CD8-positive, alpha-beta memory T cell (primary cell): ENCODE results near the gene ACOT13. TPM values are rescaled to one million over a fixed set of nuclear protein-coding genes. Genes with fewer than 3 reads are reported as not detected.
A peak's percentile ranks its signal among the peaks of the same experiment; 100 is the strongest.
"Not testable (repeated sequence)": the region's sequence is repeated elsewhere in the genome, so short reads cannot be mapped to it uniquely, and the experiment has no call there.

Experiments
- CTCF ChIA-PET: fragments of 350-600 bp; sonication (Branson Sonifier 250); formaldehyde crosslinking; loops from one replicate; lab custom pipeline; 2021; ENCODE audit warnings: antibody characterized with exemption; lab: Charles Lee
- POLR2A ChIA-PET: fragments of 350-600 bp; sonication (Branson Sonifier 250); formaldehyde crosslinking; loops from one replicate; lab custom pipeline; 2021; ENCODE audit warnings: antibody characterized with exemption; lab: Charles Lee
- DNase-seq, 5 donors: peaks; one replicate each; pipeline versions ENCODE4 v3.0.0 to v3.0.0-alpha.2; 2020 to 2022; ENCODE audit warnings: mixed read lengths in 1 of 5
- H3K27ac ChIP-seq: one replicate; pipeline ENCODE4 v1.7.0; 2013; ENCODE audit warnings: low read depth, mild to moderate bottlenecking, low read length, moderate library complexity
- H3K27me3 ChIP-seq: 2 replicates; pipeline ENCODE4 v1.7.0; 2013; ENCODE audit warnings: low read length, mild to moderate bottlenecking; ENCODE audit not compliant: insufficient read depth, poor library complexity, severe bottlenecking
- H3K36me3 ChIP-seq: 2 replicates; pipeline ENCODE4 v1.7.0; 2013; ENCODE audit warnings: mild to moderate bottlenecking, low read length, moderate library complexity; ENCODE audit not compliant: insufficient read depth
- H3K4me1 ChIP-seq: 2 replicates; pipeline ENCODE4 v1.7.0; 2013; ENCODE audit warnings: mild to moderate bottlenecking, low read length, moderate library complexity; ENCODE audit not compliant: insufficient read depth
- H3K4me3 ChIP-seq: 2 replicates; pipeline ENCODE4 v1.7.0; 2013; ENCODE audit warnings: mild to moderate bottlenecking, low read length
- H3K9me3 ChIP-seq: 2 replicates; pipeline ENCODE4 v1.7.0; 2013; ENCODE audit warnings: mild to moderate bottlenecking, low read length
- H3K27ac Mint-ChIP-seq, 8 donors: one replicate each; pipeline ENCODE4 v1.8.0; 2020 to 2021; ENCODE audit warnings: mixed read lengths in 8 of 8, mild to moderate bottlenecking in 6 of 8, inconsistent platforms in 3 of 8, moderate library complexity in 3 of 8
- H3K27me3 Mint-ChIP-seq, 2 donors: one replicate each; pipeline ENCODE4 v1.8.0; 2020 to 2021; ENCODE audit warnings: mixed read lengths in 2 of 2, mild to moderate bottlenecking in 1 of 2, moderate library complexity in 1 of 2
- H3K36me3 Mint-ChIP-seq, 3 donors: one replicate each; pipeline ENCODE4 v1.8.0; 2020 to 2021; ENCODE audit warnings: mixed read lengths in 3 of 3, inconsistent platforms in 1 of 3, mild to moderate bottlenecking in 1 of 3
- H3K4me1 Mint-ChIP-seq, 3 donors: one replicate each; pipeline ENCODE4 v1.8.0; 2020 to 2021; ENCODE audit warnings: mixed read lengths in 3 of 3, inconsistent platforms in 1 of 3, mild to moderate bottlenecking in 1 of 3
- H3K4me3 Mint-ChIP-seq, 7 donors: one replicate each; pipeline ENCODE4 v1.8.0; 2020 to 2021; ENCODE audit warnings: mixed read lengths in 7 of 7, mild to moderate bottlenecking in 6 of 7, moderate library complexity in 4 of 7, inconsistent platforms in 2 of 7
- H3K9me3 Mint-ChIP-seq, 5 donors: one replicate each; pipeline ENCODE4 v1.8.0; 2020 to 2022; ENCODE audit warnings: mixed read lengths in 5 of 5, mild to moderate bottlenecking in 3 of 5, moderate library complexity in 2 of 5, inconsistent platforms in 1 of 5
- polyA plus RNA-seq: library from polyadenylated mRNA; unstranded; fragments of 300-500 nt; fragmentation: Illumina TruSeq; gene quantifications from one replicate; pipeline ENCODE4 v1.2.3, GENCODE V29; 2021
- total RNA-seq, 2 experiments: library from RNA; stranded (reverse); gene quantifications; one replicate each; pipeline ENCODE4 v1.2.3, GENCODE V29; 2021

The ACOT13 gene
- total and polyA plus RNA-seq, 3 experiments from 2014 or later, result 17.0 to 25.3 (median 19.6) TPM

DNA sequence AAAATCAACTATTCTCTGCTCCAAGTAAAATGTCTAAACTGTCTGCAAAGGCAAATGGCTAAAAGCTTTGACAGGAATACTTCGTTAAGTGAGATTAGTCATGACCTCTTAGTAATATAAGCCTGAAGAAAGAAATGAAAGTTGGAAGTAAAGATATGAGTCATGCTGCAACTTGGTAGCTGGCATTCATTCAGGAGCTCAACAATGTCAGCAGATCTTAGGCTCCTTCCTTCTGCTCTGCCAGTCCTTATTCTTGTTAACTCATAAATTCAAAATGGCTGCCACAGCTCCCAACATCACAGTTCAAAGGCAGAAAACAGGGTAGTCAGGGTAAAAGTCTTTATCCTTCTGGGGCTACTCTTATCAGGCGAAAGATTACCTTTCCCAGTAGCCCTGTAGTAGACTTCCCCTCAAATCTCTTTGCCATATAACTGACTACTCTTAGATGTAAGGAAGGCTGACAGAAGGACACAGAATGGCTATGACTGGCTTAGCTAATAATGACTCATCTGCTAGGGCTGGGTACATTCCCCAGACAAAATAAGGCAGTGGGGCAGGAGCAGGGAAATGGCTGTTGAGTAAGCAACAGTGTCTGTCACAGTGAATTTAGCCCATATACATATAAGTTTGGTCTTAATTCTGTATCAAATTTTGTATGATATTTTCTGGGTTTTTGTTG is 76.5 kb downstream of the ACOT13 start:
- ChIA-PET POLR2A (no interaction called here), CTCF (interaction anchor here (0.9 to 1.2 kb wide), 2 partner anchors 17 to 24 kb away, joined by 3 read pairs; no protein-coding TSS in a partner anchor)
- Histone ChIP-seq H3K27ac (no peak overlapping the region), H3K4me1 (no peaks in the 10 kb centered on the region), H3K9me3 (no peaks in the 10 kb centered on the region), H3K36me3 (no peaks in the 10 kb centered on the region), H3K4me3 (no peak overlapping the region), H3K27me3 (no peaks in the 10 kb centered on the region)
- no peak overlapping the region for H3K27ac Mint-ChIP-seq
- no peak for DNase-seq
- no peaks in the 10 kb centered on the region for H3K36me3 Mint-ChIP-seq
- no peak overlapping the region for H3K4me3 Mint-ChIP-seq
- H3K9me3 Mint-ChIP-seq, result no peaks in the 10 kb centered on the region
- H3K4me1 Mint-ChIP-seq, result no peaks in the 10 kb centered on the region
- peaks cover 0 to 3% of the 10 kb centered on the region in 2 donors for H3K27me3 Mint-ChIP-seq

DNA sequence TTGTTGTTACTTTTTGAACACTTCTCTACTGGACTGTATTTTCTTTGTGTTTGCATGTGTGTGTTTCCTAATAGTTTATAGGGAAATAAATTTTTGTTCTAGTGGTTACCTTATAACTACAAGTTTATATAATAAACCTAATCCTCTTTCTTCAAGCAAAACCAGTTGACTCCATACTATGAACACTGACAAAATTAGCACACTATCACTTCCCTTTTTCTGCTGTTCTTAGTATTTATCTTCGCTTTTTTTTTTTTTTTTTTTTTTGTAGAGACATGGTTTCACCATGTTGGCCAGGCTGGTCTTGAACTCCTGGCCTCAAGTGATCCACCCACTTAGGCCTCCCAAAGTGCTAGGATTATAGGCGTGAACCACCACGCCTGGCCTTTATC is 77.1 kb downstream of the ACOT13 start:
- Mint-ChIP-seq H3K4me1 (no peaks in the 10 kb centered on the region), H3K9me3 (no peaks in the 10 kb centered on the region), H3K4me3 (no peak overlapping the region), H3K27me3 (peaks cover 0 to 6% of the 10 kb centered on the region in 2 donors), H3K36me3 (no peaks in the 10 kb centered on the region), H3K27ac (no peak overlapping the region)
- H3K27ac ChIP-seq, result no peak overlapping the region
- no peaks in the 10 kb centered on the region for H3K4me1 ChIP-seq
- no peak overlapping the region for H3K4me3 ChIP-seq
- no peak for DNase-seq
- ChIA-PET POLR2A (no interaction called here), CTCF (no interaction called here)
- no peaks in the 10 kb centered on the region for H3K36me3 ChIP-seq
- no peaks in the 10 kb centered on the region for H3K27me3 ChIP-seq
- no peaks in the 10 kb centered on the region for H3K9me3 ChIP-seq

DNA sequence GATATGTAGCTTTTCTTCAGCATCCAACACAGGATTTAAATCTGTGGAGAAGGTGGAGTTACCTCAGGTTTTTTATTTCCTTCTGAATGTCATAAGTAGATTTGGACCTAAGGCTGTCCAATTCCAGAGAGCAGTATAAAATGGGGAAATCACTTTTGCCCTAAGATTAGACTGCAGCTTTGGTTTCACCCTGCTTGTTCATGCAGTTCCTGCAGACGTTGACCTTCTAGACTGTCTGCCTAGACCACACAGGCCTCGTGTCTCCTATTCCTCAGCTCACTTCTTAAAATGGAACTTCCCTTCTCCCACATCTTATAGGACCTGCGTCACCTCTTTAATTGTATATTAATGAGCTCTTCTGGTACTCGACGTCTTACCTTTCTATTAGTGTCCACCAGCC is 78.0 kb downstream of the ACOT13 start:
- Histone ChIP-seq H3K27me3 (no peaks in the 10 kb centered on the region), H3K4me3 (no peak overlapping the region), H3K4me1 (no peaks in the 10 kb centered on the region), H3K36me3 (no peaks in the 10 kb centered on the region), H3K9me3 (no peaks in the 10 kb centered on the region), H3K27ac (no peak overlapping the region)
- H3K27ac Mint-ChIP-seq, result no peak overlapping the region
- no peaks in the 10 kb centered on the region for H3K4me1 Mint-ChIP-seq
- H3K9me3 Mint-ChIP-seq, result no peaks in the 10 kb centered on the region
- no peak overlapping the region for H3K4me3 Mint-ChIP-seq
- ChIA-PET CTCF (no interaction called here), POLR2A (no interaction called here)
- no peak for DNase-seq
- H3K36me3 Mint-ChIP-seq, result no peaks in the 10 kb centered on the region
- peaks cover 0 to 8% of the 10 kb centered on the region in 2 donors for H3K27me3 Mint-ChIP-seq

DNA sequence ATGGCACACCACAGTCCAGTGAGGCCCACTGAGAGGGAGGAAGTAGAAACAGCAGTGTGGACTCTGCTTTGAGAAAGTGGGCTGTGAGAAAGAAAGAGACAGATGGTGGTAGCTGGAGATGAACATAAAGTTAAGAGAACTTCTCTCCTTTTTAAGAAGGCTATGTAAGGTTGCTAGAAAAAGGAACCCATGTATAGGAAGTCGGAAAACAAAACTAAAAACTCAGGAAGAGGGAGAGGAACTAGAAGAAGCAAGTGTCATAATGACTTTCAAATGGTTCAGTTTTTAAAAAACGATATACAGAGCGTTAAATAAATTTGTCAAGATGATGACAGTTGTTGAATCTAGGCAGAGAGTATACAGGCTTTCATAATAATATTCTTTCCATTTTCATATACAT is 82.4 kb downstream of the ACOT13 start:
- no peaks in the 10 kb centered on the region for H3K4me1 ChIP-seq
- H3K9me3 Mint-ChIP-seq, result peaks cover 0 to 3% (median 0%) of the 10 kb centered on the region in 5 donors
- peaks cover 0 to 11% of the 10 kb centered on the region in 2 donors for H3K27me3 Mint-ChIP-seq
- no peak overlapping the region for H3K27ac ChIP-seq
- H3K9me3 ChIP-seq, result no peaks in the 10 kb centered on the region
- H3K4me1 Mint-ChIP-seq, result no peaks in the 10 kb centered on the region
- no peak overlapping the region for H3K4me3 ChIP-seq
- no peaks in the 10 kb centered on the region for H3K36me3 ChIP-seq
- H3K4me3 Mint-ChIP-seq, result no peak overlapping the region
- ChIA-PET CTCF (interaction anchor here (0.7 kb wide), 1 partner anchor 425 kb away, joined by 3 read pairs; no protein-coding TSS in a partner anchor), POLR2A (no interaction called here)
- no peak for DNase-seq
- peaks cover 0 to 7% (median 0%) of the 10 kb centered on the region in 3 donors for H3K36me3 Mint-ChIP-seq
- H3K27me3 ChIP-seq, result no peaks in the 10 kb centered on the region
- no peak overlapping the region for H3K27ac Mint-ChIP-seq

DNA sequence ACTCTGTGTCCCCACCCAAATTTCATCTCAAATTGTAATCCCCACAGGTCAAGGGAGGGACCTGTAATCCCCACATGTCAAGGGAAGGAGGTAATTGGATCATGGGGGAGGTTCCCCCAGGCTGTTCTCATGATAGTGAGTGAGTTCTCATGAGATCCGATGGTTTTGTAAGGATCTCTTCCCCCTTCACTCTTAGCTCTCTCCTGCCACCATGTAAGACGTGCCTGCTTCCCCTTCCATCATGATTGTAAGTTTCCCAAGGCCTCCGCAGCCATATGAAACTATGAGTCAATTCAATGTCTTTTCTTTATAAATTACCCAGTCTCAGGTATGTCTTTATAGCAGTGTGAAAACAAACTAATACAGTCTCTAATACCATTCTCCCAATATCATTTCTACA is 84.0 kb downstream of the ACOT13 start:
- H3K27ac Mint-ChIP-seq, H3K4me1 ChIP-seq, H3K4me1 Mint-ChIP-seq, H3K4me3 ChIP-seq, POLR2A ChIA-PET, CTCF ChIA-PET, DNase-seq, H3K36me3 Mint-ChIP-seq, H3K27ac ChIP-seq, H3K9me3 Mint-ChIP-seq, H3K9me3 ChIP-seq, H3K4me3 Mint-ChIP-seq, H3K36me3 ChIP-seq, H3K27me3 ChIP-seq: not testable (repeated sequence)
- H3K27me3 Mint-ChIP-seq, result peaks cover 0 to 11% of the 10 kb centered on the region in 2 donors

DNA sequence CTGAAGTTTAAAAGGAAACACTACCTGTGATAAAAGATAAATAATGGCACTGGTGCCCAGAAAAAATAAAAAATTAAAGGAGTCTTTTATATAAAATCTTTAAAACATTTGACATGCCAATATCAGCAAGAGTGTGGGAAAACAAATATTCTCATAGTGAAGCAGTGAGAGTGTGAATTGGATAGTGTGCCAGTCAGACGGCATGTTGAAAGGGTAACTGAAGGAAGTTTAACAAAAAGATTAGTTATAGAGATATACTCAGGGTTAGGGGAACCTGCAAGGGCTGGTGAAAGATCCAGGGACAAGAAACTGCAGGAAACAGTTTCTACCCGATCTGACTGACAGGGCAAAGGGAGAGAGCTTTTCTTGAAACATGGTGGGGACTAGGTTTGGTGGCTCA is 85.6 kb downstream of the ACOT13 start:
- no peaks in the 10 kb centered on the region for H3K36me3 ChIP-seq
- Mint-ChIP-seq H3K27me3 (peaks cover 0 to 11% of the 10 kb centered on the region in 2 donors), H3K4me1 (no peaks in the 10 kb centered on the region), H3K9me3 (peaks cover 0 to 4% (median 0%) of the 10 kb centered on the region in 5 donors), H3K27ac (peak overlapping the region in 2 of 8 donors; percentile 3 to 83), H3K4me3 (no peak overlapping the region), H3K36me3 (peaks cover 0 to 8% (median 0%) of the 10 kb centered on the region in 3 donors)
- no peaks in the 10 kb centered on the region for H3K4me1 ChIP-seq
- H3K9me3 ChIP-seq, result no peaks in the 10 kb centered on the region
- H3K27ac ChIP-seq, result no peak overlapping the region
- ChIA-PET CTCF (no interaction called here), POLR2A (no interaction called here)
- DNase-seq, result no peak
- H3K27me3 ChIP-seq, result no peaks in the 10 kb centered on the region
- no peak overlapping the region for H3K4me3 ChIP-seq

DNA sequence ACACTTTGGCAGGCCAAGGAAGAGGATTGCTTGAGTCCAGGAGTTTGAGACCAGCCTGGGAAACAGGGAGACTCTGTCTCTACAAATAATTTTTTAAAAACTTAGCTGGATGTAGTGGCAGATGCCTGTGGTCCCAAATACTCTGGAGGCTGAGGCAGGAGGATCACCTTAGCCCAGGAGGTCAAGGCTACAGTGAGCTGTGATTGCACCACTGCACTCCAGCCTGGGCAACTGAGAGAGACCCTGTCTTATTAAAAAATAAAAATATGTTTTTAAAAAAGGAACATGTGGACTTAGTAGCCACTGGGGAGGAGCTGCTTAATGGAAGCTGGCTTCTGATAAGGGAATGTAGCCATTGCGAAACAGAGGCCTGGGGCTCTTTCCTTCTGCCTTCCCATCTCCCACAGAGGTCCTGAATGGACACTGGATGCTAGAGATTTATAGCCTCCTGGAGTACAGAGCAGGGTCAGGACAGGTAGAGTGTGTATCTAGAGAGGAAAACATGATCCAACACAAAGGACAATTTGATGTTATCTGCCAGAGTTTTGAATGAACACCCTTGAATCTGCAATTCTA is 86.1 kb downstream of the ACOT13 start:
- no peak overlapping the region for H3K4me3 Mint-ChIP-seq
- H3K27ac ChIP-seq, result no peak overlapping the region
- CTCF ChIA-PET, result no interaction called here

DNA sequence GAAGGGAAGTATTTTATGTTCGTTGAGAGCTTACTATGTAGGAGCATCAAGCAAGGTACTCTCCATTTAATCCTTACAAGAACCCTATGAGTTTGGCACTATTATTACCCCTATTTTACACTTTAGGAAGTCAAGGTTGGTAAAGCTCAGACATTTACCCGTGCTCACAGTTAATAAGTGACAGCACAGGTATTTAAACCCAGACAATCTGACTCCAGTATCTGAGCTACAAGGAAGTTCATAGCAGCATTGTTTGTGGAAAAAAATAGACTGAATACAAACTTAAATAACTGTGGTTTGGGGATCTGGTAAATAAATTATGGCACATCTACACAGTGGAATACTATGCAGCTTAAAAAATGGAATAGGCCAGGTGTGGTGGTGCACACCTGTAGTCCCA is 86.7 kb downstream of the ACOT13 start:
- H3K9me3 Mint-ChIP-seq, result peaks cover 0 to 4% (median 0%) of the 10 kb centered on the region in 5 donors
- no peak for DNase-seq
- no peaks in the 10 kb centered on the region for H3K36me3 ChIP-seq
- H3K4me3 Mint-ChIP-seq, result no peak overlapping the region
- POLR2A ChIA-PET, result no interaction called here
- no peaks in the 10 kb centered on the region for H3K4me1 ChIP-seq
- peaks cover 0 to 8% (median 0%) of the 10 kb centered on the region in 3 donors for H3K36me3 Mint-ChIP-seq
- H3K27me3 Mint-ChIP-seq, result peaks cover 0 to 8% of the 10 kb centered on the region in 2 donors
- no peak overlapping the region for H3K27ac ChIP-seq
- H3K27ac Mint-ChIP-seq, result no peak overlapping the region
- CTCF ChIA-PET, result no interaction called here
- no peaks in the 10 kb centered on the region for H3K9me3 ChIP-seq
- H3K4me1 Mint-ChIP-seq, result no peaks in the 10 kb centered on the region
- no peak overlapping the region for H3K4me3 ChIP-seq
- H3K27me3 ChIP-seq, result no peaks in the 10 kb centered on the region

More for the DNA sequence above, 86.1 kb downstream of the ACOT13 start:
- DNase-seq, result no peak
- Mint-ChIP-seq H3K27ac (peak overlapping the region in 2 of 8 donors; percentile 3 to 83), H3K27me3 (peaks cover 0 to 10% of the 10 kb centered on the region in 2 donors), H3K4me1 (no peaks in the 10 kb centered on the region), H3K9me3 (peaks cover 0 to 4% (median 0%) of the 10 kb centered on the region in 5 donors), H3K36me3 (peaks cover 0 to 8% (median 0%) of the 10 kb centered on the region in 3 donors)
- no peaks in the 10 kb centered on the region for H3K4me1 ChIP-seq
- no peaks in the 10 kb centered on the region for H3K9me3 ChIP-seq
- H3K4me3 ChIP-seq, result no peak overlapping the region
- H3K36me3 ChIP-seq, result no peaks in the 10 kb centered on the region
- POLR2A ChIA-PET, result no interaction called here
- no peaks in the 10 kb centered on the region for H3K27me3 ChIP-seq
